NCI-H2029 (cell line): Measurements from ENCODE around the gene MAP3K4.

Experiments
- DNase-seq: peaks from one replicate; lab custom pipeline; 2025; lab: John Stamatoyannopoulos, UW

Gene MAP3K4

DNA sequence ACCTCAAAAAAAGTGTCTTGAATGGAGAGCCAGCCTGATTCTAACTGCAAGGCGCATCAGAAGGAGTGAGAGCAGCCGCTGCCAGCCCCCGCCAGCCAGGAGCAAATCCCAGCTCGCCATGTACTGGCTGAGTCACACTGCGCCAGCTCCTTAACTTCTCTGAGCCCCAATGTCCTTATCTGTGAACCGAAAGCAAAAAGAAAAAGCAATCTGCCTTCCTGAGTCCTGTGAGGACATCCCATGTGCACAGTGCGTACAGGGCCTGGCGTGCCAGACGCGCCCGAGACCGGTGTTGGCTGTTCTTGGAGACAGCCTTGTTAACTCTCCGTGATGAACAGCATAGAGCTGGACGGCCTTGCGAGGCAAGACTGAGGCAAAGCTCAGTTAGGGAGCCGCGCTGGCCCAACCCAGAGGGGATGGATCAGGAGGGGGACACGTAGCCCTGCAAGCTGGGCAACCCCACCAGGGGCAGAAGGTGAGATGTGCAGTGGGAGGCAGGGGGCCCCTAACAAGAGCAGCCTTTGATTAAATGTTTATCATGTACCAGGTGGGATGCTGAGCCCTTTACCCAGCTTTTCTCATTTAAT lies 159.6 kb downstream of the MAP3K4 start:
- no peak for DNase-seq

DNA sequence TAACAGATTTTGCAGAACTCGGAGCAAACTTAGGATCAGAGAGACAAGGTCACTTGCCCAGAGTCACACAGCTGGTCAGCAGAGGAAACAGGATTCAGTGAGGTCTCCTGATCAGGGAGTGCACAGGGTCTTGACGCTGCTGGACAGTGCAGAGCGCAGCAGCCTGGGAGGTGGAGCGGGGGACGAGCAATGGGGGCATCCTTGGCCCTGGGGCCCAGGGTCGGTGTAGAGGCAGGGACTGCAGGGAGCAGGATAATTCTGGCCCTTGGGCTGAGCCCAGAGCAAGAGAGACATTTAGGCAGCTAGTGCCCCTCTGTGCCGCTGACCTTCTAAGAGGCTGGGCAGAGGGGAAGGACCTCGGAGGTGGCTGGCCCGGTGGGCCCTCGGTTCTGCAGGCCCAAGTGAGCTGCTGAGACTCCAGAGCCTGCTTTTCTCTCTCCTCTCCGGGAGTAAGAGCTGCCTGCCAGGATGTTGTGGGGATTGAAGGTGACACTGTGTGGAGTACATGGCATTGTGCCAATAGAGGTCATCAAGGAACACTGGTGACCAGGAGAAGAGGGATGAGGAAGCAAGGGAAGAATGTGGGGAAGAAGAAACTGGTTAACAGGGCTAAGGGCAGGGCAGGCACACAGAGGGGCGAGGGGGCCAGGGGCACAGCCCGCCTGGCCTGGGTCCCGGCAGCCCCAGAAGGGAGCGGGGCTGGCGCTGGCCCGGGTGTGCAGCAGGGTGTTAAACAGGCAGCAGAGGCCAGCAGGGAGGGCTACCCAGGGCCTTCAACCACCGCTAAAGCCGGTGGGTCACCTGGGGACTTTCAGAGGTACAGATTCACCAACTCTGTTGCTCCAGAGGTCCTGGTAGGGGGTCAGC lies 160.3 kb downstream of the MAP3K4 start:
- DNase-seq = peak; percentile 69

DNA sequence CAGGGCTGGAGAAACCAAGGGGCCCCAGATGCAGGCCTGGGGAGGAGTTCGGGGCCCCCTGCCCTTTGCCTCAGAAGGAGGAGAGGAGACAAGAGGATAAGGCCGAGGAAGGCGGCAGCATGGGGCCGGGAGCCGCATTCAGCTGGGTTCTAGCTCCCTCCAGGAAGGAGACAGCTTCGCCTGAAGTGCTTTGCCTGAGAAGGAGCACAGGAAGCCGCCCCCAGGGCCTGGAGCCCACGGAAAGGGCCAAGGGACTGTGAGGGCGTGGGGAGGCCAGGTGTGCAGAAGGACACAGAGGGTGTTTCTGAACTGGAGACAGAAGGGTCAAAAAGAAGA lies 160.9 kb downstream of the MAP3K4 start:
- no peak for DNase-seq

DNA sequence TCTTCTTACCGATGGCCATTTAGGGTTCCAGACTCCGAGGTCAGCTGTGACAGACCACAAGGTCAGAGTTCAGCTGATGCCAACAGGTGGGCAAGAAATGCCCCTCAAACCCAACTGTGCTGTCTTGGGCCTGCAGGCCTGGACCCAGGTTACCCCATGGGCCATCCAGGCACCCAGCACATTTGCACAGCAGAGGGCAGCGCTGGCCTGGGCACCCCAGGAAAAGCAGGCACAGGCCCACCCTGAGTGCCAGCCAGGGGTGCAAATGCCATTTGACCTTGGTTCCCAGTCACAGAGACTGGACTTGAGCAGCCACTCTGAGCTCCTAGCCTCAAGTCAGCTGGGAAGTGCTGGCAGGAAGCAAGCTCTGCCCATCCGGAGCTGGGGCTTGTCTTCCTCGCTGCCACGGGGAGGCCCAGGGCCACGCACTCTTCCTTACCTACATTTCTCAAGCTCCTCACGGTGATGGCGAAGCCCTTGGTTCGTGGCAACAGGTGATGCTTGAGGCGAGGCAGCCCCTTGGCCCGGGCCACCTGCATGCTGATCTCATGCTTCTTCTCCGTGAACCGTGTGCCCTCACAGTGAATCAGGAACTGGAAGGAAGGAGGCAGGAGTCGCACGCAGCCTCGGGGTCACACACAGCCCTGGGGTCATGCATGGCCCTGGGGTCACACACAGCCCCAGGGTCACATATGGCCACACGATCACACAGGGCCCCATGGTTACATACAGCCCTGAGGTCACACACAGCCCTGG lies 161.5 kb downstream of the MAP3K4 start:
- DNase-seq = no peak

DNA sequence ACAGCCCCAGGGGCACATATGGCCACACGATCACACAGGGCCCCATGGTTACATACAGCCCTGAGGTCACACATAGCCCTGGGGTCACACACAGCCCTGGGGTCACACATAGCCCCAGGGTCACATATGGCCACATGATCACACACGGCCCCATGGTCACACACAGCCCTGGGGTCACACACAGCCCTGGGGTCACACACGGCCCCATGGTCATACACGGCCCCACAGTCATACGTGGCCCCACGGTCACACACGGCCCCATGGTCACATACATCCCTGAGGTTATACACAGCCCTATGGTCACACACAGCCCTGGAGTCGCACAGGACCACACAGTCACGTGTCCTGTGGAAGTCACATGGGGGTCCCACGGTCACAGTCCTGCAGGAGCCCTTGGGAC lies 162.2 kb downstream of the MAP3K4 start:
- DNase-seq = no peak

DNA sequence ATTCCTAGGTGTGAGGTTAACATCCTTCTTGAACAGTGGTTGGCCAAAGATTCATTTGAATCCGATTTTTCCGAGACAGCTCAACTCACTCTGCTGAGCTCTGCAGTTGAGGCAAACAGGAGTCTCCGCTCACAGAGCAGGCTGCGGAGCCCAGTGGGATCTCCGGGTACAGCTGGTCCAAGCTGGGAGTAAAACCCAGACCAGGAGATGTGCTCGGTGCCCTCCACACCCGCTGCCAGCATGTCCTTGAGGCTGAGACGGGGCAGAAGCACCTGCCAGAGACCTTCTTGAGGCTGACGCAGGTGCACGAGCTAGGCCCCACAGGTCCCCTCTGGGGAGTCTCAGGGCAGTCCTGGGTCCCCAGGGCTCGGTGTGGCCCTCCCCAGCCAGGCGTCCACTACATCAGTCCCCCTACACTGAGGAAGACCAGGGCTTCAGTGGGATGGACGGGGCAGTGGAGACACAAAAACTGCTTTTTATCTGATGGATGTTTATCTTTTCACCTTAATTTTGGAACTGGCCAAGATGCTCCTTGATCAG lies 163.3 kb downstream of the MAP3K4 start:
- DNase-seq = no peak

DNA sequence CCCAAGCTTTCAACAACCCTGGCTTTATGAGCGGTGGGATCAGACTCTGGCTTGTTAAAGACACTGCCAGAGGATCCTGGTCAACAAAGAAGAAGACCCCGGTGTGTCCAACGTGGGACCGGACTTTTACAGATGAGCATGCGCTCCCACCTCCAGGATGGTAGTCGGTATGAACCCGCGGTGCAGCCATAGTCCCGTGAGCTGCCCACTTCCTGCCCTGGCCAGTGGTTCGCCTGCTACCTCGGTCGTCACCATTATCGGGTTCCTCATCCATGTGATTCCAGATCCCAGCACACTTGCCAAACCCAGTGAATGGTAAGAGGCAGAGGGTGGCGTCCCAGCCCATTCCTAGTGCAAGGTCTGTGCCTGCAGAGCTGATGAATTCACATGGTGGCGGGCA lies 169.6 kb downstream of the MAP3K4 start:
- no peak for DNase-seq

DNA sequence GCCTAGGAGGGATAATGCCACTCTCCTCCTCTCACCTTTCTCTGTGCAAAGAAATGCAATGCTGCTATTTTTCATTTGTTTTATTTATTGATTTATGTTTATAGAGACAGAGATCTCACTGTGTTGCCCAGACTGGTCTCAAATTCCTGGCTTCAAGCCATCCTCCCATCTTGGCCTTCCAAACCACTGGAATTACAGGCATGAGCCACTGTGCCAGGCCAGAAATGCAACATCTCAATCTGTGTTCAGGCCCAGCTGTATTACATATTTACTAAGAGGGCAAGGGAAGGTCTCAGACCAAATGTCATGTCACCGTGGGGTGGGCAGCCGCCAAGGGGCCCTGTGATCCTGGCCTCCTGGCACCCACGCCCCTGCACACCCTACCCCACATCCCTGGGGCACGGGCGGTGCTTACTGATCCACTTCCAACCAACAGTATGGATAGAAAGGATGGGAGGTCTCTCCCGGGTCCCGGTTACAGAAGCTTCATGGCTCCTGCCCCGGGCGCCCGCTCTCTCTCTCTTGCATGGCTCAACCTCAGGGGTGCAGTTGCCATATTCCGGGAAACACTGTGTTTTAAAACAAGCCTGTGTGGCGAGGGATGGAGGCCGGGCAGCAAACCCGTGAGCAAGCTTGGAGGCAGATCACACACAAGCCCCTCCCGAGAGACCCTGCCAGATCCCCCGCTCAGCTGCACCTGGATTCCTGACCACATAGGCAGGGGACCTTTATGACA lies 170.5 kb downstream of the MAP3K4 start:
- DNase-seq = peak; percentile 1

DNA sequence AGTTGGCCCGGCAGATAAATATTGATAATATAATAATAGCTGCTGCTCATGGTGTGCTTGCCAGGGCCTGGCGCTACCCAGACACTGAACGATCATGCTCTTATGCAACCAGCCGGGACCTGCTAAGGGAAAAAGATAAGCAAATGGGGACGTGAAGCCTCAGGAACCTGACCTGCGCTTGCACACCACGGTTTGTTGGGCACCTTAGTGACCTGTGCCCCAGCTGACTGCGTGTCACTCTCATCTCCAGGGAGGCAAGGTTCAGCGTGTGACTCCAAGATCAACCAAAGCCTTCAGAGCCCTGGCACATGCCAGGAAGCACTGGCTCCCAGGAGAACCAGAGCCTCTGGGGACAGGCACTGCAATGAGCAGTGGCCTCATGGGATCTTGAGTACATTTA lies 171.2 kb downstream of the MAP3K4 start:
- peak; percentile 10 for DNase-seq

DNA sequence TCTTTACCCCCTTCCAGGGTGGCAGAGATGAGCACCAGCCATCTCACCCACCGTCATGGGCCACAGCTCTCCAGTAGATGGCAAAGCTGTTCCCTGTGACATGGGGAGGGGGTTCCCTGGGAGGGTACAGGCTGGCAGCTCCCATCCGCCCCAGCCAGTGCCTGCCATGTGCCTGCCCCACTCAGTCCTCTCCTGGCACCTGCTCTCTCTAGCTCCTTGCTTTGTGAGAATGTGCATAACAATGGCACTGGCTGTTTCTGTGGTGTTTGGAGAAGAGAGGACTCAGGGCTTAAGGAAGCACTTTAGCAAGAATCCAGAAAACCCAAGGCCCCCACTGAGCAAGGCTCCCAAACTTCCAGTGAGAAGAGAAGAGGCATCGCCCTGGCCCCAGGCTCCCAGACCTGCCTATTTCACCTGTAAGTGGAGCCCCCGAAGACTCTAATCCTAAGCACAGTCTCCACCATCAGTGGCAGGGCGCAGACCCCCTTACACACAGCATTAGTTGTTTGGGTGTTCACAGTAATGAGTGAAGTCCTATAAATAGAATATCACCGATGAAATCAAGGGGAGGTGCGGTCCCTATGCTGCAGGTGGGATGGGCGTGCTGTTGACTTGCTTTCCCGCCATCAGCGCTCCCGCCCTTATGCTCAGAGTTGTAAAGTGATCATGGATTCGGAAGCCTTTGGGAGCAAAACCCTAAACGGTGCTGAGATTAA lies 172.1 kb downstream of the MAP3K4 start:
- DNase-seq = no peak

DNA sequence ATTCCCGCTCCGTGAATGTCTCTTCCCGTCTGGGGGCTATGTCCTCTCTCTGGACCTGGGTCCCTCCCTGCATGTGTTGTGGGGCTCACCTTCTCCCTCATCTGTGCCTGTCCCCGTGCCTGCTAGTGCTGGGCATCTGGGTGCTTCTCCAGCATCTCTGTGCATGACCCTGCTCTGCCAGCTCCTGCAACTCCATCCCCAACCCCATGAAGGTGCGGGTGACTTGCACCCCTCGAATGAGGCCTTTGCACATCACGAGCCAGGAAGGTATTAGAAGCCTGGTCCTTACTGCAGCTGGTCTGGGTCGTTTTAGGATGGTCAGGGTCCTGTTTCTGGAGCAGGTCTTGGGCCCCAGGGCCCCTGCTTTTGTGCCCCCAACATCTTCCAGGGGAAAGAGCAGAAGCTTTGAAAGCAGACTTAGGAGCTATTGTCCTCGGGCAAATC lies 172.6 kb downstream of the MAP3K4 start:
- no peak for DNase-seq

DNA sequence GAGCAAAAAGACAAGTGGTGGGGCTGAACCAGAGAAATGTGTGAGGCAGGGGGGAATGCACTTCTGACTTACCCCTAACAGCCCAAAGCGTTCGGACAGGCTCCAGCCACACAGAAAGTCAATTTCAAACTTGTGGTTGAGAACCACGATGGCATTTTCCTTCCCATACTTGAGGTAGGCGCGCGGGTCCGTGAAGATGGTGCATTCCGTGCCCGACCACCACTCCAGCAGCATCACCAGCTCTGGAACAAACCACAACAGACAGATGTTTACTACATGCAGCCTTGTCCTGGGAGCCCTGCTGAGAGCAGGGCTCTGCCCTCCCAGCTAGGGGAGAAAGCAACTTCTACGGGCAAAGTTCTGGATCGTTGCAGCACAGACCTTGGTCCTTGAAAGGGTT lies 174.6 kb downstream of the MAP3K4 start:
- no peak for DNase-seq

DNA sequence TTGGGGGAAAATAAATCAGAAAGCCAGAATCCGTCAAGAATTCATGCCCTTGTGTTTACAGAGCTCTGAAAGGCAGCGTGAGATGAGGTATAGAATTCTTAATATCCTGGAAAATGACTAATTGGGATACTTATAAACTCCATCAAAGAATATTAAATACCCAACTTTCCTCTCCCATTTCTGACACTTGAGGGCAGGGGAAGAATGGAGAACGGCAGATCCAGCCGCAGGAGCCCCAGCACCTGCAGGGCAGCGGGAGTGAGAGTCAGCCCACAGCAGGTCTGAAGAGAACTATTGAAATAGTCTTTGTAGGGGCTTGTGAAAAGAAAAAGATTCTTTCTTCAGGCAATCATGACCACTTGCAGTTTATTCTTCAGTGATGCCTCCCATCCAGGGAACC lies 175.1 kb downstream of the MAP3K4 start:
- no peak for DNase-seq
